Measurements from ENCODE around the gene CNNM4. TPM values are rescaled to one million over a fixed set of nuclear protein-coding genes. Genes with fewer than 3 reads are reported as not detected.

Gene CNNM4
- total and polyA plus RNA-seq, 2 of the 4 experiments (the other 2 are of a cell fraction) = 2.0 to 4.1 TPM

DNA sequence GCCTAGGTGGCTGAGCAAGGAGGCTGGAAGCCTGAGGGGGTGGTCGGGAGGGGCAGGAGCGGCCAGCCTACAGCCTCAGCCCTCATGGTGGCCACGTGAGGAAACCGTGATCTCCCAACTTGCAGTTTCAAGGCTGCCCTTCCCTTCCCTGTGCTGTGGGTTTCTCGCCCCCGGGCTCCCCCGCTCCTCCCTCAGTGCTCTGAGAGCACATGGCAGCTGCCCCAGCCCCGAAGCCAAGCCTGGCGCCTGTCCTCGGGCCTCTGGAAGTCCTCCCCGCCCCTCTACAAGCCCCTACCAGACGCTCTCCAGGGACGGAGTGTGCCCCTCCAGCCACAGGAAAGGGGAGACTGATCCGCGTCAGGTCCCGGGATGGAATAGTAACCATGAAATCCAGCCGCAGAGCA lies 83.7 kb downstream of the CNNM4 start:
- in situ Hi-C loops (cut with MboI; ENCODE audit: low sequenced_read_pairs) (no loop called here), intact Hi-C loops (cut with micrococcal nuclease) (no loop called here), dilution Hi-C loops (cut with HindIII; ENCODE audit: low sequenced_read_pairs, unreplicated experiment) (no loop called here)
- Histone ChIP-seq H3K23ac (ENCODE audit: low read depth, low read length) (no peak overlapping the region), H4K8ac (ENCODE audit: low read depth in 2 of 2, low read length in 2 of 2) (no peak overlapping the region), H2BK120ac (ENCODE audit: low read depth, low read length) (no peak overlapping the region), H3K79me1 (ENCODE audit: low read depth in 1 of 2, low read length in 2 of 2) (no peaks in the 10 kb centered on the region), H3K4me3 (ENCODE audit: insufficient read depth, low read depth, low read length) (no peak overlapping the region), H3K36me3 (ENCODE audit: control insufficient read depth, insufficient read depth, low read length) (peaks cover 11% of the 10 kb centered on the region), H3K9ac (ENCODE audit: low read depth, low read length) (no peak overlapping the region), H3K9me1 (ENCODE audit: insufficient read depth, low read length) (no peaks in the 10 kb centered on the region), H4K5ac (ENCODE audit: low read depth, low read length) (no peak overlapping the region), H3K14ac (replicated peaks; ENCODE audit: low read depth, low read length) (no peak overlapping the region), H3K4ac (ENCODE audit: low read depth, low read length) (no peak overlapping the region), H3K4me1 (ENCODE audit: control insufficient read depth, insufficient read depth, low read length) (no peaks in the 10 kb centered on the region), H2BK20ac (ENCODE audit: low read depth, low read length) (no peak overlapping the region), H4K91ac (ENCODE audit: insufficient read depth, low read depth, low read length) (no peak overlapping the region), H3K18ac (ENCODE audit: low read depth, low read length) (no peak overlapping the region), H2BK5ac (ENCODE audit: low read depth, low read length, poor library complexity, severe bottlenecking) (no peak overlapping the region), H4K20me1 (ENCODE audit: insufficient read depth, low read length) (no peaks in the 10 kb centered on the region; the same call in 1 of the 2 replicates), H3K9me3 (ENCODE audit: control insufficient read depth, insufficient read depth, low read length) (no peaks in the 10 kb centered on the region), H3K4me2 (ENCODE audit: low read depth, low read length) (no peak overlapping the region), H2BK15ac (ENCODE audit: low read depth, low read length) (no peak overlapping the region), H2AFZ (replicated peaks; ENCODE audit: low read length, poor library complexity) (no peak overlapping the region), H3K27ac (ENCODE audit: insufficient read depth, low read length) (no peak overlapping the region), H3K27me3 (ENCODE audit: control insufficient read depth, insufficient read depth, low read length) (no peaks in the 10 kb centered on the region), H2AK9ac (replicated peaks; ENCODE audit: low read depth, low read length, poor library complexity) (no peak overlapping the region), H3K56ac (ENCODE audit: extremely low read depth, insufficient read depth, low read length) (no peak overlapping the region), H2AK5ac (ENCODE audit: low read depth, low read length) (no peak overlapping the region)
- no TSS peak for BruUV-seq (replicated peaks)
- 75% methylated on average over 5 of the region's 17 CpGs; no CpG with 5 or more reads in 1 of the 2 experiments for WGBS, 2 experiments (ENCODE audit: extremely low coverage in 2 of 2, insufficient read length in 1 of 2)
- POLR2A ChIA-PET (ENCODE audit: unreplicated experiment) = no interaction called here
- CTCF ChIA-PET = no interaction called here
- DNase-seq (no peak), ATAC-seq (ENCODE audit: low read depth) (no peak)
- no peak for TF ChIP-seq FOS (IDR thresholded peaks at IDR 0.05; ENCODE audit: low read depth, low read length)
- TF ChIP-seq CHD1 (IDR thresholded peaks at IDR 0.05; ENCODE audit: low read depth, low read length) = no peak
- TF ChIP-seq MXI1 (IDR thresholded peaks at IDR 0.05; ENCODE audit: borderline replicate concordance, low read depth, low read length) = no peak
- TF ChIP-seq, protein P1, sequence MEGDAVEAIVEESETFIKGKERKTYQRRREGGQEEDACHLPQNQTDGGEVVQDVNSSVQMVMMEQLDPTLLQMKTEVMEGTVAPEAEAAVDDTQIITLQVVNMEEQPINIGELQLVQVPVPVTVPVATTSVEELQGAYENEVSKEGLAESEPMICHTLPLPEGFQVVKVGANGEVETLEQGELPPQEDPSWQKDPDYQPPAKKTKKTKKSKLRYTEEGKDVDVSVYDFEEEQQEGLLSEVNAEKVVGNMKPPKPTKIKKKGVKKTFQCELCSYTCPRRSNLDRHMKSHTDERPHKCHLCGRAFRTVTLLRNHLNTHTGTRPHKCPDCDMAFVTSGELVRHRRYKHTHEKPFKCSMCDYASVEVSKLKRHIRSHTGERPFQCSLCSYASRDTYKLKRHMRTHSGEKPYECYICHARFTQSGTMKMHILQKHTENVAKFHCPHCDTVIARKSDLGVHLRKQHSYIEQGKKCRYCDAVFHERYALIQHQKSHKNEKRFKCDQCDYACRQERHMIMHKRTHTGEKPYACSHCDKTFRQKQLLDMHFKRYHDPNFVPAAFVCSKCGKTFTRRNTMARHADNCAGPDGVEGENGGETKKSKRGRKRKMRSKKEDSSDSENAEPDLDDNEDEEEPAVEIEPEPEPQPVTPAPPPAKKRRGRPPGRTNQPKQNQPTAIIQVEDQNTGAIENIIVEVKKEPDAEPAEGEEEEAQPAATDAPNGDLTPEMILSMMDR (conservative IDR thresholded peaks at IDR 0.05; ENCODE audit: low read depth, low read length) = no peak
- TF ChIP-seq MAZ (IDR thresholded peaks at IDR 0.05; ENCODE audit: borderline replicate concordance, low read depth, low read length) = no peak
- no peak for TF ChIP-seq RAD21 (IDR thresholded peaks at IDR 0.05; ENCODE audit: low read length)
- TF ChIP-seq, protein P2, sequence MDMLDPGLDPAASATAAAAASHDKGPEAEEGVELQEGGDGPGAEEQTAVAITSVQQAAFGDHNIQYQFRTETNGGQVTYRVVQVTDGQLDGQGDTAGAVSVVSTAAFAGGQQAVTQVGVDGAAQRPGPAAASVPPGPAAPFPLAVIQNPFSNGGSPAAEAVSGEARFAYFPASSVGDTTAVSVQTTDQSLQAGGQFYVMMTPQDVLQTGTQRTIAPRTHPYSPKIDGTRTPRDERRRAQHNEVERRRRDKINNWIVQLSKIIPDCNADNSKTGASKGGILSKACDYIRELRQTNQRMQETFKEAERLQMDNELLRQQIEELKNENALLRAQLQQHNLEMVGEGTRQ (IDR thresholded peaks at IDR 0.05; ENCODE audit: low read depth, low read length) = no peak
- TF ChIP-seq CEBPB (IDR thresholded peaks at IDR 0.05; ENCODE audit: low read depth, low read length) = no peak
- no peak for TF ChIP-seq RFX5 (IDR thresholded peaks at IDR 0.05; ENCODE audit: low read depth, low read length)
- TF ChIP-seq POLR2A (IDR thresholded peaks at IDR 0.05; ENCODE audit: low read depth, low read length) = no peak
